ENCODE data around the gene MAP7. TPM values are rescaled to one million over a fixed set of nuclear protein-coding genes. Genes with fewer than 3 reads are reported as not detected.
"Not testable (repeated sequence)": the region's sequence is repeated elsewhere in the genome, so short reads cannot be mapped to it uniquely, and the experiment has no call there.

Gene MAP7
- total RNA-seq (2014; rRNA removed; shearing (Covaris generic)) = 57.8 and 60.7 TPM in 2 replicates
- polyA plus RNA-seq (2014; cell fraction: nucleus; rRNA removed) = 39.9 and 41.6 TPM in 2 replicates

DNA sequence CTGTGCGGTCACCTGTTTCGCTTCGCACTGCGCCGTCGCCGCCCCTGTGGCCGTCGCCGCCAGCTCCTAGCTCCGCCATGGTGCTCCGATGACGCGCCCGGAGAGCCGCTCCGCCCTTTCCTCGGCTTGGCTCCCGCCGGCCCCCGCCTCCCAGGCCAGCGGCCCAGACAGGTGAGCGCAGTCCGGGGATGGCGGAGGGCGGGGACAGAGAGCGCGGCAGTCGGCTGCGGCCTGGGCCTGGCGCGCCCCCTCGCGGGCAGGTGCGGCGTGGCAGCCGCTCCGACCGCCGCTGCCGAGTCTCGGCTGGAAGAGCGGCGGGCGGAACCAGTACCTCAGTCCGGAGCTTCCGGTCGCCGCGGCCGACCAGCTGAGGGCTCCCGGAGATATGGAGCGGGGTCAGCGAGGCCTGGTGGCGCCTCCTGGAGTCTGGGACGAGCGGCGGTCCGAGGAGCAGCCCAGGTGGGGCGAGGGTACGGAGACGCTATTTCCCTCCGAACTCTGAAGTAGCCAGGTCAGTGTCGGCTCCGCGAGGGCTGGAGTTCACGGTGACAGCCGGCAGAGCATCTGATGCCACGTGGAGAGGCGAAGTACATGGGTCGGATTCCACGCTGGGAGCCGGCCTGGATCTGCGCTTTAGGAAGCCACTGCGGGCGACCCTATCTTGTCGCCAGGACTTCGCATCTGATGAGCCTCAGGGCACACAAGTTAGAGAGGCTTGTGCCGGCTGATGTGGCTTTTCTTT is at the start of gene MAP7:
MAP7 (minus strand) TSS at position 93 of the 742 bp plus-strand sequence; CDS start at position 79, 14 bp downstream.
- DNase-seq (ENCODE audit: extremely low read depth, low read depth) = peak; percentile 56

DNA sequence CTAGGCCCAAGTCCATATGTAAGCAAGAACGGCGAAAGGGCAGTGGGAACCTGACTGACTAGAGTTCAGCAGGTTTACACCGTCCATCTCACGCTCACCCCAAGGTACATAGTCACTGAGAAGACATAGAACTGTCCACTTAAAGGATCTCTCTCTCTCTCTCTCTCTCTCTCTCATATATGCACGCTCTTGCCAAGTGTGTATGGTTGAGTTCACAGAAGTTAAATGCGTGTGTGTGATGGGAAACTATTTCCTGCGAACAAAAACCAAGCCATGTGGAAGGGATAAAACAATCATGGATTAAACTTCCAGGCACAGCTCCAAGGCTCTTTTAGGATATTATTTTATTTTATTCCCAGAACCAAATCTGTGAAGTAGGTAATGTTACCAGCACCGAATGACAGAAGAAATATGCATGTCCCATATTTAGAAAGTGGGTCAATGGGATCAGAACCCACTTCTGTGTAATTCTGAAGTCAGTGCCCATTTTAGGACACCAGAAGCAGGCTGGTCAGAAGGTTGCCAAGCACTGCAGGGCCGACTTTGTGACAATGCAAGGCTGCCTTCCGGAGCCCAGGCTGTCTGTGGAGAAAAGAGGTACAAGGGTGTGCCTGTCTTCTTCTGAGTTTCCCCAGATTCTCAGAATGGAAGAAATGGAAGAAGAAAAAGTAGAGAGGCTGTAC is 49.2 kb upstream of the MAP7 start:
- no peak for DNase-seq (ENCODE audit: extremely low read depth, low read depth)

DNA sequence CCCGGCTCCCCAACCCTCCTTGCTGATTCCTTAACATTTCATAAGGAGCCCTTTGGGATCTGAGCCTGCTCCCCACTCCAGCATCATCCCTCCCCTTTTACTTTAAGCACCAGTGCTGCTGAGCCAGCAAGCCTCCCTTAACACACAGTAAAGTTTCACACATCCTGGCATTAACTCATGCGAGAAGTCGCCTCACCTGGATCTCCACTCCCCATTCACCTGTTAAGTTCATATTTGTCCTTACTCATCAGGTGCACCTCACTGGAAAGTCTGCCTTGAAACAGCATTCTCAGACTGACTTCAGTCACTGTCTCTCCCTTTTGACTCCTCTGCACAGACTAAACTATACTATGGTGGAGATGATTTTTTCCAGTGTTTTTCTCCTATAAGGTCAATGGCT is 47.8 kb upstream of the MAP7 start:
- DNase-seq (ENCODE audit: extremely low read depth, low read depth) = no peak

DNA sequence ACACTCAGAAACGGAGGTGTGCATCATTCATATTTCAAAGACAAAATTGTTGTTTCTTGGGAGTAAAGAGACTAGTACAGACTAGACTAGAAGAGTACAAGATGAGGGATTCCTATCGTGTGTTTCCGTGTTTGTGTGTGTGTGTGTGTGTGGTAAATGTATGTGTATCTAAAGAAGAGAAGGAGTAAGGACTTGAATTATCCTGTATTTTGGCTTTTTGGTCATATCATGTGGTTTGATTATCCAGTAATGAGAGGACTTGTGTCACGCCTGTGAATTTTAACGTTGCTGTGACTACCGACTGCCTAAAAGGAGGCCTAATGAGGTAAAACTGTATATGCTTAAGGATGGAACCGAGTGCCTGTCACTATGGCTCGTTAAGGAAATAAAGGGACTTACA is 44.4 kb upstream of the MAP7 start:
- DNase-seq (ENCODE audit: extremely low read depth, low read depth) = no peak

DNA sequence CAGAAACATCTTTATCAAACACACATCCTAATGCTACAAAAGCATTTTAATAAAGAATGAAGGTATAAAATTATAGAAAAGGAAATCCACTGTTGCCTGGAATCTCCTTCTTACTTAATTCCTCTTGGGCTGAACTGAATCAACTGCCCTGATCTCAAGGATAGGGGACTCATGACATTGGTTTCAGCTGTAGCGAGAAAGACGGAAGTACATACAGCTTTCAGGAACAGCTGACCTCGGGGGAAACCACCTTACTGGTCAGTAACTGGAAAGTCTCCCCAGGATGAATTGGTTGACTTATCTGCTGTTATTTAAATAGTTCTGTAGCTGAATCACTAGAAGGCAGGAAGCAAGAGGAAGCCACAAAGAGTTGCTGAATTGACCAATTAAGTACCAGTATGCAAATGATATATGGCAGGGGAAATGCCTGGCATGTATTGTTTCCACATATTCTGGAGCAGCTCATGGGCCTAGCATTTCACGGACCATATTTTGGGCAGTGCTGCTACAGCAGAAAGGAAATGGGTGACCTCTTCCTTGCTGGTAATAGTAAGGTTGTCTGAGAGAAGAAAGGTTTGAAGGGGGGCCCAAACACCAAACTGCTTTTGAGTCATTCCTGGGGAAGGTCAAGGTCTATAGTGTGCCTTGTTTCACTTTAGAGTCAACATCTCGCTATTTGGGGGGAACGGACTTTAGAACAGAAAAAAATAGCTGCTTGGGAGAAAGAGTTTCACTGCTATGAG is 43.7 kb upstream of the MAP7 start:
- DNase-seq (ENCODE audit: extremely low read depth, low read depth) = peak; percentile 68

DNA sequence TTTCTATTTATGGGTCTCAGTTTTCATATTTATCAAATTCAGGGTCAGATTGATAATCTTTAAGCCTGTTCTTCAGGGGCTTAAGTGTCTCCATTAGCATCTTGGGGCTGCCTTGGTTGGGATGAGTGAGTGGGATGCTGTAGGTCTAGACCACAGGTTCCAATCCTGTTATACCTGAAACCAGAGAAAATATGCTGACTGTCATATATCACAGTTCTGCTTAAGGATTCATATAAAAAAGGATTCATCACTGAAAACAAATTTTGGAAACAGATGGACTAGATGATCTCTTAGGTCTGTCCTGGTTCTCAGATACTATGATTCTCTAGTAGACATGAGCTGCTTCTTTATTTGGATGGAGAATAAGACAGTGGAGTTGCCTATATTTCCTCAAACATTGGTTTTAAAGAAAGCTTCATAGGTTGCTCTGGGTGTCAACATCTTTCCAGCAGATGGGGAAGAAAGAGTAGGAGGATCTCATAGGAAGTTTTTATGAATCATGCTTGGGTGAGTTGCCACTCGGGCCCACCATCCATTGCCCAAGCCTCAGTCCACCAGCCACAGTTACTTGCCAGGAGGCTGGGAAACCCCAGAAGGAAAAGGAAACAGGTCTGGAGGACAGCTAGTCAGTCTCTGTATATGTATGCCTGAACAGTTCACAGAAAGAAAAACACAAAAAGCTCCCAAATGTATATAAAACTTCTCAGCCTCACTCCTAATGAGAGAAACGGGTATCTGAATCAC is 42.9 kb upstream of the MAP7 start:
- DNase-seq (ENCODE audit: extremely low read depth, low read depth) = no peak

DNA sequence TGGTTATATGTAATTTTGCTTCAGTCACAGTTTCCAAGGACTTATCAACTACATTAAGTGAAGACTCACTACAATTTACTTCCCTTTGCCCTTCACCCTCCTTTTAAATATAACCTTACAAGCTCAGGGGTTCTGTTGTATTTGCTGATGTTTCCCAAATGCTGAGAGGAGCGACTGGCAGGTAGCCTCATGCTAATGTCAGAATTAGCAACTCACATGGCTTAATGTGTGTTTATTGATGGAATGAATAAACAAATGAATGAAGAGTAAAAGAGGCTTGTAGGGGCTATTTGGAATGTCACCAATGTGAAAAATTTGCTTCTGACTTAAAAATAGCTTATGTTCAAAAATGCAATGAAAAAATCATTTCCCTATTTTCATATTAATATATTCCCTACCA is 41.4 kb upstream of the MAP7 start:
- DNase-seq (ENCODE audit: extremely low read depth, low read depth) = no peak

DNA sequence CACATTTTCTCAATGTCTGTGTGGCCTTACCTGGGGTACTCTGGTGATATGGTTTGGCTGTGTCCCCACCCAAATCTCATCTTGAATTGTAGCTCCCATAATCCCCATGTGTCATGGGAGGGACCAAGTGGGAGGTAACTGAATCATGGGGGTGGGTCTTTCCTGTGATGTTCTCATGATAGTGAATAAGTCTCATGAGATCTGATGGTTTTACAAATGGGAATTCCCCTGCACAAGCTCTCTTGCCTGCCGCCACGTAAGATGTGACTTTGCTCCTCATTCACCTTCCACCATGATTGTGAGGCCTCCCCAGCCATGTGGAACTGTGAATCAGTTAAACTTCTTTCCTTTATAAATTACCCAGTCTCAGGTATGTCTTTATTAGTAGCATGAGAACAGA is 40.6 kb upstream of the MAP7 start:
- DNase-seq (ENCODE audit: extremely low read depth, low read depth) = not testable (repeated sequence)

DNA sequence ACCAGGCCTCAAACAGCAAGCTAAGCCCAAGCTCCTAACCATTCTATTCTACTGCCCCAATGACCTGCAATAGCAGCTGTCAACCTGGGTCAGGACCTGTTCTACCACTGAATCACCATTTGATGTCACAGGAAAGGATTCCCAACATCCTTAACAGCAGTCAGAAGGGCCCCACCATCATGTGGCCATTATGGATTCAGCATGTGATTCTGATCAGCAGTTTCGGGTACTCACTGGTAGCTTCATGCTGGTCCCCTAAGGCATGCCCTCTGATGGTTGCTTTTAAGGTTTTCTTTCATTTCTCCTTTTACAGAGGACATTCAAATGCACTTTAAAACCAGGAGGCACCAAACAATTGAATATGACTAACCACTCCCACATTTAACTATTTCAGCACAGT is 37.3 kb upstream of the MAP7 start:
- no peak for DNase-seq (ENCODE audit: extremely low read depth, low read depth)

DNA sequence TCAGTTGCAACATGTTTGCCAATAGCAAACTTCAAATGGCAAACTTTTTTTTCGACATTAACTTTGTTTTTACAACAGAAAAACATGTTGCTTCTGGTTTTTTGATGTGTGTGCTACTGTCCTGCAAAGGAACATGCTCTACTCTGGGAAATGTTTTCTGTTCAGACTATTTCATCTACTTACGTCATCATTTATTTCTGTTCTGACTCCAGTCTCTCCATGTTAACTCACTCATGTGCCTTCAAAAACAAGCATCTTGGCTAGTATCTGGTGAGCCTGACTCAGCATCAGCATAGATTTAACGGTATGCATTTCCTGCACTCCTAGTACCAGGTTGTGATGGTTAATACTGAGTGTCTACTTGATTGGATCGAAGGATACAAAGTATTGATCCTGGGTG is 36.1 kb upstream of the MAP7 start:
- peak; percentile 44 for DNase-seq (ENCODE audit: extremely low read depth, low read depth)

DNA sequence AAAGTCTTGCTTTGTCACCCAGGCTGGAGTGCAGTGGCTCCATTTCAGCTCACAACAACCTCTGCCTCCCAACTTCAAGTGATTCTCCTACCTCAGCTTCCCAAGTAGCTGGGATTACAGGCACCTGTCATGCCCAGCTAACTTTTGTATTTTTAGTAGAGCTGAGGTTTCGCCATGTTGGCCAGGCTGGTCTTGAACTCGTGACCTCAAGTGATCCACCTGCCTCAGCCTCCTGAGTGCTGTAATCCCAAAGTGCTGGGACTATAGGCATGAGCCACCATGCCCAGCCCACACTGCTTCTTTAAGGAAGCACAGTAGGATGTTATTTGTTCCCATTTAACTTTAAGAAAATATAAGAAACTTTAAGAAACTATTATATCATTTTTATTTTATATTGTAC is 35.3 kb upstream of the MAP7 start:
- not testable (repeated sequence) for DNase-seq (ENCODE audit: extremely low read depth, low read depth)

DNA sequence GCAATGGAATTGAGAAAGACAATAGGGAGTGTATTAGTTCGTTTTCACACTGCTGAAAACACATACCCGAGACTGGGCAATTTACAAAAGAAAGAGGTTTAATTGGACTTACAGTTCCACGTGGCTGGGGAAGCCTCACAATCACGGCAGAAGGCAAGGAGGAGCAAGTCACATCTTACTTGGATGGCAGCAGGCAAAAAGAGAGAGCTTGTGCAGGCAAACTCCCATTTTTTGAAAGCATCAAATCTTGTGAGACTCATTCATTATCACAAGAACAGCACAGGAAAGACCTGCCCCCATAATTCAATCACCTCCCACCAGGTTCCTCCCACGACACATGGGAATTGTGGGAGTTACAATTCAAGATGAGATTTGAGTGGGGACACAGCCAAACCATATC is 34.1 kb upstream of the MAP7 start:
- not testable (repeated sequence) for DNase-seq (ENCODE audit: extremely low read depth, low read depth)

DNA sequence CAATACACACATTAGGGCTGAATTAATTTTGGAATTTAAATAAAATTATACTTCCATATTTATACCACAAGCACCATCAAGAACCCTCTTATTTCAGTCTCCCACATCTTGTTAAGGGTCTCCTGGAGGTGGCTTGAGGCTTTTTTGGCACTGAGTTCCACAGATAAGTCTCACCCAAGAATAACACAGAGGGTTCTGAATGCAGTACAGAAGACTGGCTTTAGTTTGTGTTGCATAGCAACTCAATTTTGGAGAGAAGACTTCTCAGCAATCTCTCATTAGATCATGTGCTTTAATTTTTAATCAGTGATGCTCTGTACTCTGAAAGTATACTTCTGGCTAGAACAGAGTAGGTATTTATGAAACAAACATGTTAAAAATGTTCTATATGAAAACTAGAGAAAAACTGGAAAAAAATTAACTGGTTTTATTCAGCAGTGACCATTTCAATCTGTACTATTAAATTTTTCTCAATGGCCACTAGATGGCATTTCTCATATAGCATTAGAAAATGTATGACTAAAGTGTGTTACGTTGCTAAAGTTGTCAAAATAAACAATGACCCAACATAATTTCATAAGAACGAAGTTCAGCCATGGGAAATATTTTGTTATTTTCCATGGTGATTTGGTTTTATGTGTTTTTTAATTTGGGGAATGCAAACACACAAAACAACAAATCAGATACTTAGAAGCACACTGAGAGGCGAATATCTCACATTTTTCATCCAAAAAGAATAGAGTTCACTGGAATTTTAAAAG is 32.7 kb upstream of the MAP7 start:
- peak; percentile 71 for DNase-seq (ENCODE audit: extremely low read depth, low read depth)

DNA sequence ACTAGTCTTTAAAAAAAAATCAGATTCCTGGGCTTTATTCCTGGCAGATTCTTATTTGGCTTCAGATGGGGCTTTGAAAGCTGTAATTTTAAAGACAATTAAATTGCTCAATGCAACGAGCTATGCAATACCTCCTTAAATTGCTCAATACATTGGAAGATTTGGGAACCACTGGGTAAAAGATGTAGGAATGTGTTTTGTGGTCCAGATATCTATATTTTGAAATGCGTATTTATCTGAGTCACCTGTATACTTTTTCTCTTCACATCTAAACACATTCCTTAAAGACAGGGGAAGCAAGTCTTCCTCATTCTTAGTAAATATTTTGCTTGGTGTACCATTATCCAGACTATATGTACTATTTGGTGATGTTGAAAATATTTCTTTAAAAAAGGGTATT is 29.6 kb upstream of the MAP7 start:
- DNase-seq (ENCODE audit: extremely low read depth, low read depth) = no peak

DNA sequence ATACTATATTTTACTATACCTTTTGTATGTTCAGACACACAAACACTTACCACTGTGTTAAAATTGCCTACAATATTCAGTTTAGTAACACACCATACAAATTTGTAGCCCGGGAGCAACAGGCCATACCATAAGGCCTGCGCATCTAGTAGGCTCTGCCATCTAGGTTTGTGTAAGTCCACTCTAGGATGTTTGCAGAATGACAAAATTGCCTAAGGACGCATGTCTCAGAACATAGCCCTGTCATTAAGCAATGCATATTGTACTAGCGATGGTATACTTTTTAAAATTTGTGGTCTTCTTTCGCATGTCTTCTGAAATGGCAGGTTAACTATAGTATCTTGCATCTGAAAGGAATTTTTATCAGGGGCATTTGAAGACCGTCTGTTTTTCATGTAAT is 26.6 kb upstream of the MAP7 start:
- no peak for DNase-seq (ENCODE audit: extremely low read depth, low read depth)

DNA sequence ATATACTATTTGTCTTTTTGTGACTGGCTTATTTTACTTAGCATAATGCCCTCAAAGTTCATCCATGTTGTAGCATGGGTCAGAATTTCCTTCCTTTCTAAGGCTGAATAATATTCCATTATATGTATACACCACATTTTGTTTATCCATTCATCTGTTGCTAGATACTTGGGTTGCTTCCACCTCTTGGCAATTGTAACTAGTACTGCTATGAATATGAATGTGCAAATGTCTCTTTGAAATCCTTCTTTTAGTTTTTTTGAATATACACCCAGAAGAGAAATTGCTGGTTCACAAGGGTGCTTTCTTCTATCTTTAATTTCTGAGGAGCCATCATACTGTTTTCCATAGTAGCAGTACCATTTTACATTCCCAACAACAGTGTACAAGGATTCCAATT is 21.3 kb upstream of the MAP7 start:
- DNase-seq (ENCODE audit: extremely low read depth, low read depth) = no peak

DNA sequence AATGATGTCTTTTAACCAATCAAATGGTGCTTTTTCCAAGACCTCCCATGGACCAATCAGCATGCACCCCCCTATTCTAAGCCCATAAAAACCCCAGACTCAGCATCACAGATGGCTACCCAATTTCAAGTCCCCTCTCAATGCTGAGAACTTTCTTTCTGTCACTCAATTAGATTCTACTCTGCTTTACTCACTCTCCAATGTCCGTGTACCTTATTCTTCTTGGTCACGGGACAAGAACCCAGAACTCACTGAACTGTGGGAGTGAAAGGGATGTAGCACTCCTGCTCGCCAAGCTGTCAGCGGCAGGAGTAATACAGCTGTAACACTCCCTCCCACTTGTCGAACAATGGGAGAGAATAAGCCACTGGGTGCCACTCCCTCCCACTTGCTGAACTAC is 20.8 kb upstream of the MAP7 start:
- DNase-seq (ENCODE audit: extremely low read depth, low read depth) = no peak

DNA sequence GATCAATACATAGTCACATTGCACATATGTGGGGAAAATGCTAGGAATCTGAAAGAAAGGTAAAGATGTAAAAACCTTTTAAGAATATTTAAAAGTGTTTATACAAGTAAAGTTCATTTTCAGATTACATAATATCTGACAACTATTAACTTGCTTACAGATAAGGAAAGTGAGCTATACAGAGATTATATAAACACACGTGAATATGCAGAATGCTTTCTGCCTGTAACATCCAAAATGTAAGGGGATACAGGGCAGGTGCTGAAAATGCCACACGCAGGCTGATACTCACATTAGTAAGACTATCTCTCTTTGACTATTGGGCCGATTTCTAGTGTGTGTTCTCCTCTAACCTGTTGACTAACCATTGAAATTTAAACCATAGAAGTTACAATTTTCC is 17.9 kb upstream of the MAP7 start:
- DNase-seq (ENCODE audit: extremely low read depth, low read depth) = no peak

DNA sequence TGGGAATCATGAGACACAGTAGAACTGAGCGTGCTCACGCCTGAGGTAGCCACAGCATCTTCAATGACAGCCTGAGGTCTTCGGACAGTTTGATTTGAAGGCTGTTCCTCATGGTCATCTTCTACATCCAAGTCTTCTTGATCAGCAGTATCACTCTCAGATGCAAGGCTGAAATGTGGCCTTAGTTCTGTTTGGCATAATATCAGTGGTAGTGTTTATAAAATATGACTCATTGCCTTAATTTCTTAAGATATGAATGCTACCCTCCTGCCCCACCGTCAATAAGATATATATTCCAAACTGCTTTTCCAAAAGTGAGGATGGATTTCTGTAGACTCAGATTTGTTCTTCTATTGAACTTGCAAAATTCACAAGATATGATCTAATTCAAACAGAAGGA is 17.5 kb upstream of the MAP7 start:
- DNase-seq (ENCODE audit: extremely low read depth, low read depth) = no peak

DNA sequence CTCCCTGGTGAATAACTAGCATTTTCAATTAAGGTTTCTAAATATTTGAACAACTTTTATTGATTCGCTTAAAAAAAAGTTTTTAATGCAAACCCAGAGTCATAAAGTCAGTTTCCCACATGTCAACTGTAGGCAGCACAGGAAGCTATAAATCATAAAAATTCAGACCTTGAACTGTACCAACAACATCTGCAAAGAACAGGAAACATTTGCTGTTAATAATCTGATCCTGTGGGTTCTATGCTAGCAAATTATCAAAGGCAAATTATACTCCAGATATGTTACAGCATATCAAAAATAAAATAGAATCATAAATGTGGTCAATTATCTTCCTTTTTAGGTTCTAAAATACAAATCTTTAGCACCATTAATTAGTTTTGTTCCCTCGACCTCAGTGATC is 16.6 kb upstream of the MAP7 start:
- DNase-seq (ENCODE audit: extremely low read depth, low read depth) = no peak
